ENCODE results near the gene LATS1.

DNA sequence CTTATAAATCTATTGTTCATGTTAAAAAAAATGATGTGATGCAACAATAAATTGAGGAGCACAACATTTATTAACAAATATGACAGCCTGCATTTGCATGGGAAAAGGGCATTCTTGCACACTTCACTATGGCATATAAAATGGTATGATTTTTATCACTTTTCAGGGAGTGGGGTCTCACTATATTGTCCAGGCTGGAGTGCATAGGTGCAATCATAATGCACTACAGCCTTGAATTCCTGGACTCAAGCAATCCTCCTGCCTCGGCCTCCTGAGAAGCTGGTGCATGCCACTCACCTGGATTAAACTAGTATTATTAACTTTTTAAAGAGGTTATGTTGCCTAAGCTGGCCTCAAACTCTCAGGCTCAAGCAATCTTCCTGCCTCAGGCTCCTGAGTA is 17.0 kb upstream of the LATS1 start:
- TF ChIP-seq EZH2 (IDR thresholded peaks at IDR 0.05): no peak
- no peak for TF ChIP-seq FOXP2 (optimal IDR thresholded peaks at IDR 0.05; ENCODE audit: control extremely low read depth, extremely low read length, insufficient read depth)
- no peak for TF ChIP-seq POLR2AphosphoS5 (IDR thresholded peaks at IDR 0.05; ENCODE audit: borderline replicate concordance, low read depth, low read length)

Data from SK-N-MC (cell line).